Measurements from ENCODE around the gene TLR2.

TLR2 gene

GRCh38 chr4:153725136-153725830, 41.2 kb downstream of the TLR2 start:
- TF ChIP-seq, protein P1, sequence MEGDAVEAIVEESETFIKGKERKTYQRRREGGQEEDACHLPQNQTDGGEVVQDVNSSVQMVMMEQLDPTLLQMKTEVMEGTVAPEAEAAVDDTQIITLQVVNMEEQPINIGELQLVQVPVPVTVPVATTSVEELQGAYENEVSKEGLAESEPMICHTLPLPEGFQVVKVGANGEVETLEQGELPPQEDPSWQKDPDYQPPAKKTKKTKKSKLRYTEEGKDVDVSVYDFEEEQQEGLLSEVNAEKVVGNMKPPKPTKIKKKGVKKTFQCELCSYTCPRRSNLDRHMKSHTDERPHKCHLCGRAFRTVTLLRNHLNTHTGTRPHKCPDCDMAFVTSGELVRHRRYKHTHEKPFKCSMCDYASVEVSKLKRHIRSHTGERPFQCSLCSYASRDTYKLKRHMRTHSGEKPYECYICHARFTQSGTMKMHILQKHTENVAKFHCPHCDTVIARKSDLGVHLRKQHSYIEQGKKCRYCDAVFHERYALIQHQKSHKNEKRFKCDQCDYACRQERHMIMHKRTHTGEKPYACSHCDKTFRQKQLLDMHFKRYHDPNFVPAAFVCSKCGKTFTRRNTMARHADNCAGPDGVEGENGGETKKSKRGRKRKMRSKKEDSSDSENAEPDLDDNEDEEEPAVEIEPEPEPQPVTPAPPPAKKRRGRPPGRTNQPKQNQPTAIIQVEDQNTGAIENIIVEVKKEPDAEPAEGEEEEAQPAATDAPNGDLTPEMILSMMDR (conservative IDR thresholded peaks at IDR 0.05; ENCODE audit: control insufficient read depth, insufficient read depth, low read depth, low read length) = no peak
- peak; percentile 64 for DNase-seq (ENCODE audit: low read depth)
- H3K4me3 ChIP-seq (ENCODE audit: control insufficient read depth, low read depth, low read length) = no peak overlapping the region

GRCh38 chr4:153725831-153726154, 41.7 kb downstream of the TLR2 start:
- no peak overlapping the region for H3K4me3 ChIP-seq (ENCODE audit: control insufficient read depth, low read depth, low read length)
- TF ChIP-seq, protein P1 (conservative IDR thresholded peaks at IDR 0.05; ENCODE audit: control insufficient read depth, insufficient read depth, low read depth, low read length) = no peak
- no peak for DNase-seq (ENCODE audit: low read depth)

DNA sequence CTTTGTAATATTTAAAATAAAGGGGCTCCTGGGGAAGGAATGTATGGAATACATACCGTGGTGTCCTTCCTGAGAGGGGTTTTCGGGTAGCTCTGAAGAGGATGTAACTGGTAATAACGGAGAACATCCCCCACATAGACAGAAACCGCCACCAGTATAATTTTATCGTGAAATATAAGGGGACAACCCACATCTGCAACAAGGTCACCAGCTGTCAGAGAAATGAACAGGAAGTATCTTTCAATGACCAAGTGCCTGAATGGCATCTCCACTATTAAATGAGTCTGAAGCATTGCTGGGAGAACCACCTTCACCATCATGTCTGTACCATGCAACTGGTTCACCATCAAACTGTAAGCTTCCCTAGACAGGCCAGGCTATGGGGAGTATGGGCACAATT, 44.1 kb downstream of the TLR2 start:
- DNase-seq (ENCODE audit: low read depth) = no peak
- TF ChIP-seq, protein P1 (conservative IDR thresholded peaks at IDR 0.05; ENCODE audit: control insufficient read depth, insufficient read depth, low read depth, low read length) = no peak
- H3K4me3 ChIP-seq (ENCODE audit: control insufficient read depth, low read depth, low read length) = no peak overlapping the region

- no peak overlapping the region for H3K4me3 ChIP-seq (ENCODE audit: control insufficient read depth, low read depth, low read length)
- DNase-seq (ENCODE audit: low read depth) = no peak
- TF ChIP-seq, protein P1 (conservative IDR thresholded peaks at IDR 0.05; ENCODE audit: control insufficient read depth, insufficient read depth, low read depth, low read length) = no peak
Measured at GRCh38 chr4:153728660-153729059, 44.6 kb downstream of the TLR2 start.

GRCh38 chr4:153729895-153730294, 45.8 kb downstream of the TLR2 start:
- no peak for DNase-seq (ENCODE audit: low read depth)
- TF ChIP-seq, protein P1 (conservative IDR thresholded peaks at IDR 0.05; ENCODE audit: control insufficient read depth, insufficient read depth, low read depth, low read length) = no peak
- H3K4me3 ChIP-seq (ENCODE audit: control insufficient read depth, low read depth, low read length) = no peak overlapping the region

DNA sequence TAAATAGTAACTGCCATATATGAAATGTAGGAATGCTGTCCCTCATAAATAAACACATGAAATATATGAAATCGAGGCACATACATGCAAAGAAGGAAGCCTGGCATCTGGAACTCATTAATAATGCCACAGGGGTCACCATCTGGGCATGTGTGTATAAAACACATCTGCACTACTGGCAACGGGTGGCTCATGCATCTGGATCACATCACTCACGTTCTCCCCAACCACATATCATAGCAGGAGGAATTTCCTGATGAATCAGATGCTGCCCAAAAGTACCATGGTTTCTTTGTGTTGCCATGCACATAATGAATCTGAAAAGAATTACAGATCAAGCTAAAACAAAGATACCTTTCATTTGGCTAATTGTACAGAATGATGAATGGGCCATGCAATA, 47.2 kb downstream of the TLR2 start:
- peak; percentile 97 for DNase-seq (ENCODE audit: low read depth)
- TF ChIP-seq, protein P1 (conservative IDR thresholded peaks at IDR 0.05; ENCODE audit: control insufficient read depth, insufficient read depth, low read depth, low read length) = no peak

More for the DNA sequence above, 47.2 kb downstream of the TLR2 start:
- no peak overlapping the region for H3K4me3 ChIP-seq (ENCODE audit: control insufficient read depth, low read depth, low read length)

Data from fibroblast of mammary gland (primary cell).